Measurements from ENCODE around the gene FBXW2.
"Not testable (repeated sequence)": the region's sequence is repeated elsewhere in the genome, so short reads cannot be mapped to it uniquely, and the experiment has no call there.

FBXW2 gene

GRCh38 chr9:120792898-120793765 lies at the start of gene FBXW2:
TSS of gene FBXW2 (minus strand) at chr9:120793416. CDS start at chr9:120788258, 5,158 bp downstream.
- DNase-seq (ENCODE audit: low read depth in 2 of 2): peak; percentile 80 to 84

- DNase-seq (ENCODE audit: low read depth in 2 of 2): no peak
These were observed 48.9 kb upstream of the FBXW2 start for GRCh38 chr9:120841930-120842684.

GRCh38 chr9:120839146-120839545 lies 45.9 kb upstream of the FBXW2 start:
- DNase-seq (ENCODE audit: low read depth in 2 of 2): no peak

GRCh38 chr9:120837921-120838320 lies 44.7 kb upstream of the FBXW2 start:
- no peak for DNase-seq (ENCODE audit: low read depth in 2 of 2)

- DNase-seq (ENCODE audit: low read depth in 2 of 2): no peak
These were observed 40.1 kb upstream of the FBXW2 start for GRCh38 chr9:120833325-120833724.

- DNase-seq (ENCODE audit: low read depth in 2 of 2): no peak
These were observed 39.6 kb upstream of the FBXW2 start for GRCh38 chr9:120832807-120833206.

- no peak for DNase-seq (ENCODE audit: low read depth in 2 of 2)
These were observed 37.6 kb upstream of the FBXW2 start for GRCh38 chr9:120830865-120831264.

- DNase-seq (ENCODE audit: low read depth in 2 of 2): no peak
These were observed 36.9 kb upstream of the FBXW2 start for GRCh38 chr9:120830151-120830550.

- no peak for DNase-seq (ENCODE audit: low read depth in 2 of 2)
These were observed 36.4 kb upstream of the FBXW2 start for GRCh38 chr9:120829650-120830049.

- no peak for DNase-seq (ENCODE audit: low read depth in 2 of 2)
These were observed 26.9 kb upstream of the FBXW2 start for GRCh38 chr9:120820095-120820494.

- no peak for DNase-seq (ENCODE audit: low read depth in 2 of 2)
These were observed 25.4 kb upstream of the FBXW2 start for GRCh38 chr9:120818595-120818994.

GRCh38 chr9:120815075-120815474 lies 21.9 kb upstream of the FBXW2 start:
- DNase-seq (ENCODE audit: low read depth in 2 of 2): no peak

- DNase-seq (ENCODE audit: low read depth in 2 of 2): no peak
These were observed 15.7 kb upstream of the FBXW2 start for GRCh38 chr9:120808931-120809330.

- DNase-seq (ENCODE audit: low read depth in 2 of 2): no peak
These were observed 14.6 kb upstream of the FBXW2 start for GRCh38 chr9:120807607-120808379.

GRCh38 chr9:120804784-120805363 lies 11.7 kb upstream of the FBXW2 start:
- DNase-seq (ENCODE audit: low read depth in 2 of 2): not testable (repeated sequence)

- no peak for DNase-seq (ENCODE audit: low read depth in 2 of 2)
These were observed 8.2 kb upstream of the FBXW2 start for GRCh38 chr9:120801441-120801840.

- DNase-seq (ENCODE audit: low read depth in 2 of 2): no peak
These were observed 2.1 kb downstream of the FBXW2 start for GRCh38 chr9:120791161-120791560.

GRCh38 chr9:120787933-120788332 lies 5.3 kb downstream of the FBXW2 start:
- no peak for DNase-seq (ENCODE audit: low read depth in 2 of 2)

- DNase-seq (ENCODE audit: low read depth in 2 of 2): no peak
These were observed 9.6 kb downstream of the FBXW2 start for GRCh38 chr9:120783602-120784047.

GRCh38 chr9:120781236-120781635 lies 12.0 kb downstream of the FBXW2 start:
- DNase-seq (ENCODE audit: low read depth in 2 of 2): no peak

GRCh38 chr9:120780367-120780766 lies 12.8 kb downstream of the FBXW2 start:
- DNase-seq (ENCODE audit: low read depth in 2 of 2): no peak

- no peak for DNase-seq (ENCODE audit: low read depth in 2 of 2)
These were observed 14.0 kb downstream of the FBXW2 start for GRCh38 chr9:120779227-120779626.

All from activated CD4-positive, alpha-beta T cell treated with anti-CD3 and anti-CD28 coated beads for 24 hours (primary cell).